Measurements from ENCODE around the gene GNAL.
"Not testable (repeated sequence)": the region's sequence is repeated elsewhere in the genome, so short reads cannot be mapped to it uniquely, and the experiment has no call there.

GNAL gene

GRCh38 chr18:11669271-11669947 is 19.7 kb upstream of the GNAL start:
- no peak for DNase-seq

- DNase-seq = no peak
These were observed 19.2 kb upstream of the GNAL start for GRCh38 chr18:11669948-11670275.

- DNase-seq = no peak
These were observed 17.9 kb upstream of the GNAL start for GRCh38 chr18:11671156-11671555.

- DNase-seq = no peak
These were observed 16.9 kb upstream of the GNAL start for GRCh38 chr18:11672198-11672597.

GRCh38 chr18:11672846-11673454 is 16.1 kb upstream of the GNAL start:
- no peak for DNase-seq

- no peak for DNase-seq
These were observed 15.5 kb upstream of the GNAL start for GRCh38 chr18:11673560-11673959.

- DNase-seq = no peak
These were observed 14.9 kb upstream of the GNAL start for GRCh38 chr18:11674119-11674518.

- no peak for DNase-seq
These were observed 12.7 kb upstream of the GNAL start for GRCh38 chr18:11676386-11676785.

GRCh38 chr18:11676867-11677266 is 12.2 kb upstream of the GNAL start:
- DNase-seq = no peak

GRCh38 chr18:11678211-11678610 is 10.9 kb upstream of the GNAL start:
- DNase-seq = no peak

- DNase-seq = peak; percentile 44
These were observed 853 bp downstream of the GNAL start for GRCh38 chr18:11689669-11690565.

GRCh38 chr18:11690660-11691059 is 1.6 kb downstream of the GNAL start:
- DNase-seq = not testable (repeated sequence)

GRCh38 chr18:11695736-11696135 is 6.7 kb downstream of the GNAL start:
- no peak for DNase-seq

- no peak for DNase-seq
These were observed 7.4 kb downstream of the GNAL start for GRCh38 chr18:11696451-11696850.

- no peak for DNase-seq
These were observed 11.8 kb downstream of the GNAL start for GRCh38 chr18:11700876-11701275.

GRCh38 chr18:11710578-11710977 is 21.5 kb downstream of the GNAL start:
- DNase-seq = no peak

GRCh38 chr18:11713756-11714155 is 24.7 kb downstream of the GNAL start:
- no peak for DNase-seq

GRCh38 chr18:11714244-11714918 is 25.3 kb downstream of the GNAL start:
- DNase-seq = no peak

GRCh38 chr18:11716767-11717315 is 27.8 kb downstream of the GNAL start:
- DNase-seq = not testable (repeated sequence)

- no peak for DNase-seq
These were observed 30.0 kb downstream of the GNAL start for GRCh38 chr18:11719050-11719449.

- no peak for DNase-seq
These were observed 30.6 kb downstream of the GNAL start for GRCh38 chr18:11719621-11720020.

GRCh38 chr18:11721720-11722119 is 32.7 kb downstream of the GNAL start:
- no peak for DNase-seq

GRCh38 chr18:11724781-11725180 is 35.7 kb downstream of the GNAL start:
- DNase-seq = no peak
